Measurements from ENCODE around the gene TBX6.

The TBX6 gene

DNA sequence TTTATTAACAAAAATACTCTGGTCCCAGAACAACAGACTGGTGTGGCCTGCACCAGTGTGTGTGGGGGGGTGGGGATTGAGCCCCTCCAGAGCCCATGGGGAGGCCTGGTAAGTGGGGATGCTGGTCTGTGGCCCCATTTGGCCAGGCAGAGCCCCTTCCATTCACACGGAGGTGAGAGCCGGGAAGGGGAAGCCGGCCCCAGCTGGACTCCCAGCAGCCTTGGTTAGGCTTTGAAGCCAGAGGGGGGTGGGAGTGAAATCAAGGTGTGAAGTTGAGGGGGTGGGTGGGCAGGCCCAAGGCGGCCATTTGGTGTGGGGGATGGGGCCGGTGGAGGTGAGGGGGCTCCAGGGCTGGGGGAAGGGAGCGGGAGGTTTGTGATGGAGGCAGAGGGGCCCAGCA lies 5.9 kb downstream of the TBX6 start:
- no peak for DNase-seq (ENCODE audit: low read depth, low spot score)
- no peak overlapping the region for H3K4me3 ChIP-seq (ENCODE audit: low read depth, low read length)
- TF ChIP-seq, protein P1, sequence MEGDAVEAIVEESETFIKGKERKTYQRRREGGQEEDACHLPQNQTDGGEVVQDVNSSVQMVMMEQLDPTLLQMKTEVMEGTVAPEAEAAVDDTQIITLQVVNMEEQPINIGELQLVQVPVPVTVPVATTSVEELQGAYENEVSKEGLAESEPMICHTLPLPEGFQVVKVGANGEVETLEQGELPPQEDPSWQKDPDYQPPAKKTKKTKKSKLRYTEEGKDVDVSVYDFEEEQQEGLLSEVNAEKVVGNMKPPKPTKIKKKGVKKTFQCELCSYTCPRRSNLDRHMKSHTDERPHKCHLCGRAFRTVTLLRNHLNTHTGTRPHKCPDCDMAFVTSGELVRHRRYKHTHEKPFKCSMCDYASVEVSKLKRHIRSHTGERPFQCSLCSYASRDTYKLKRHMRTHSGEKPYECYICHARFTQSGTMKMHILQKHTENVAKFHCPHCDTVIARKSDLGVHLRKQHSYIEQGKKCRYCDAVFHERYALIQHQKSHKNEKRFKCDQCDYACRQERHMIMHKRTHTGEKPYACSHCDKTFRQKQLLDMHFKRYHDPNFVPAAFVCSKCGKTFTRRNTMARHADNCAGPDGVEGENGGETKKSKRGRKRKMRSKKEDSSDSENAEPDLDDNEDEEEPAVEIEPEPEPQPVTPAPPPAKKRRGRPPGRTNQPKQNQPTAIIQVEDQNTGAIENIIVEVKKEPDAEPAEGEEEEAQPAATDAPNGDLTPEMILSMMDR (IDR thresholded peaks at IDR 0.05; ENCODE audit: low read depth, low read length): no peak
- in situ Hi-C loops (cut with HindIII; ENCODE audit: low sequenced_read_pairs): no loop called here

- TF ChIP-seq, protein P1 (IDR thresholded peaks at IDR 0.05; ENCODE audit: low read depth, low read length): no peak
- DNase-seq (ENCODE audit: low read depth, low spot score): no peak
- H3K4me3 ChIP-seq (ENCODE audit: low read depth, low read length): no peak overlapping the region
- in situ Hi-C loops (cut with HindIII; ENCODE audit: low sequenced_read_pairs): no loop called here
These were observed 6.5 kb downstream of the TBX6 start for GRCh38 chr16:30085247-30085646.

DNA sequence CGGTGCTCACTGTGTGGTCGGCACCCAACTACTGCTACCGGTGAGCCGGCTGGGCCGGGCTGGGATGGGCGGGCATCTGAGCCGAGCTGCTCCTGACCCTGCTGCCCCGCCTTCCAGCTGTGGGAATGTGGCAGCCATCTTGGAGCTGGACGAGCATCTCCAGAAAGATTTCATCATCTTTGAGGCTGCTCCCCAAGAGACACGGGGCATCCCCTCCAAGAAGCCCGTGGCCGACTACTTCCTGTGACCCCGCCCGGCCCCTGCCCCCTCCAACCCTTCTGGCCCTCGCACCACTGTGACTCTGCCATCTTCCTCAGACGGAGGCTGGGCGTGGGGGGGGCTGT lies 6.9 kb downstream of the TBX6 start:
- in situ Hi-C loops (cut with HindIII; ENCODE audit: low sequenced_read_pairs): no loop called here
- TF ChIP-seq, protein P1 (IDR thresholded peaks at IDR 0.05; ENCODE audit: low read depth, low read length): no peak
- no peak for DNase-seq (ENCODE audit: low read depth, low spot score)

DNA sequence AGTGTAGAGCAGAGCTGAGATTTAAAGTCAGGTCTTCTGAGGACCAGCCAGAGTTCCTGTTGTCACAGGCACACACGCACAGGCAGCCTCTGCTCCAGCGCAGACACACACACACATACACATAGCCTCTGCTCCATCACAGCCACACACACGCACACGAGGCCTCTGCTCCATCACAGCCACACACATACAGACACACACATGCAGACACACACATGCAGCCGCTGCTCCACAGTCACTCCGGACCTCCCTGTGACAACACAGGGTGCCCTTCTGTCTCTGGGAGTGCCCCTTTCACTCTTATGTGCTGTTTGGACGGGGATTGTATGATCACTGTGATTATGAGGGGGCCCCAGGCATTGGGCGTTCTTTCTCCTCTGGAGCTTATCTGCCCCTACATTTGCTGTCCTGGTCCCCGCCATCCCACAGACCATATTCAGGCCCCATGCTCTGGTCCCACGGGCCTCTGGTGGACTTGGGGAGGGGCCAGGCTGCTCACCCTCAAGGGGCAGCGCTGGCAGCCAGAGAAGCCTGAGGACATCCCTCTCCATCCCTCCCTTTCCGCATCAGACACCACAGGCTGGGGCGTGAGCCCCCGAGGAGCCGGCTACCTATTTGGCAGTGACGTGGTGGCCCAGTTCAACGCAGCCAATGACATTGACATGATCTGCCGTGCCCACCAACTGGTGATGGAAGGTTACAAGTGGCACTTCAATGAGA lies 7.5 kb downstream of the TBX6 start:
- in situ Hi-C loops (cut with HindIII; ENCODE audit: low sequenced_read_pairs): no loop called here
- no peak overlapping the region for H3K4me3 ChIP-seq (ENCODE audit: low read depth, low read length)
- no peak for DNase-seq (ENCODE audit: low read depth, low spot score)
- TF ChIP-seq, protein P1 (IDR thresholded peaks at IDR 0.05; ENCODE audit: low read depth, low read length): no peak

More for the DNA sequence above, 6.9 kb downstream of the TBX6 start:
- no peak overlapping the region for H3K4me3 ChIP-seq (ENCODE audit: low read depth, low read length)

- no peak overlapping the region for H3K4me3 ChIP-seq (ENCODE audit: low read depth, low read length)
- TF ChIP-seq, protein P1 (IDR thresholded peaks at IDR 0.05; ENCODE audit: low read depth, low read length): no peak
- in situ Hi-C loops (cut with HindIII; ENCODE audit: low sequenced_read_pairs): no loop called here
- DNase-seq (ENCODE audit: low read depth, low spot score): no peak
These were observed 8.3 kb downstream of the TBX6 start for GRCh38 chr16:30083216-30084055.

DNA sequence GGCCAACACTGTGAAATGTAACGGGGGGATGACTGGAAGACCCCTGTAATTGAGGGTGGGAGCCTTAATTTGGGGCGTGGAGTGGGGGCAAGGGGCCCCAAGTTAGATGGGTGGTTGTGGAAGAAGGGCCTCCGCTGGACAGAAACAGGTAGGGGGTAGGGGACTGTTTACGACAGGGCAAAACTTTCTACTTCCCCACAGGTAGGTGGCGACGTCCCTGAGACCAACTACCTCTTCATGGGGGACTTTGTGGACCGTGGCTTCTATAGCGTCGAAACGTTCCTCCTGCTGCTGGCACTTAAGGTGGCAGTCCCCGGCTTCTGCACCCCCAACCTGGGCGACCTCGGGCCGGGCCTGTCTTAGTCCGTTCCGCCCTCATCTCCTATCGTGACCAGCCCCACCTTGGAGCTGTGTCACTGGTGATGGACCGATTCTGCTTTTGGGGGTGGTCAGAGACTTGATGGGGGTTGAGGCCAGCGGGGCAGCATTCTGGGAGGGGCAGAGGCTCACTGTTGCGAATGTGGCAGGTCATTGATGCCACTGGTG lies 9.1 kb downstream of the TBX6 start:
- H3K4me3 ChIP-seq (ENCODE audit: low read depth, low read length): no peak overlapping the region
- TF ChIP-seq, protein P1 (IDR thresholded peaks at IDR 0.05; ENCODE audit: low read depth, low read length): peak; percentile 14
- DNase-seq (ENCODE audit: low read depth, low spot score): no peak
- in situ Hi-C loops (cut with HindIII; ENCODE audit: low sequenced_read_pairs): no loop called here
